ENCODE results near the gene UMAD1. TPM values are rescaled to one million over a fixed set of nuclear protein-coding genes. Genes with fewer than 3 reads are reported as not detected.

The UMAD1 gene
- total RNA-seq: 4.0 and 4.8 TPM in 2 replicates

DNA sequence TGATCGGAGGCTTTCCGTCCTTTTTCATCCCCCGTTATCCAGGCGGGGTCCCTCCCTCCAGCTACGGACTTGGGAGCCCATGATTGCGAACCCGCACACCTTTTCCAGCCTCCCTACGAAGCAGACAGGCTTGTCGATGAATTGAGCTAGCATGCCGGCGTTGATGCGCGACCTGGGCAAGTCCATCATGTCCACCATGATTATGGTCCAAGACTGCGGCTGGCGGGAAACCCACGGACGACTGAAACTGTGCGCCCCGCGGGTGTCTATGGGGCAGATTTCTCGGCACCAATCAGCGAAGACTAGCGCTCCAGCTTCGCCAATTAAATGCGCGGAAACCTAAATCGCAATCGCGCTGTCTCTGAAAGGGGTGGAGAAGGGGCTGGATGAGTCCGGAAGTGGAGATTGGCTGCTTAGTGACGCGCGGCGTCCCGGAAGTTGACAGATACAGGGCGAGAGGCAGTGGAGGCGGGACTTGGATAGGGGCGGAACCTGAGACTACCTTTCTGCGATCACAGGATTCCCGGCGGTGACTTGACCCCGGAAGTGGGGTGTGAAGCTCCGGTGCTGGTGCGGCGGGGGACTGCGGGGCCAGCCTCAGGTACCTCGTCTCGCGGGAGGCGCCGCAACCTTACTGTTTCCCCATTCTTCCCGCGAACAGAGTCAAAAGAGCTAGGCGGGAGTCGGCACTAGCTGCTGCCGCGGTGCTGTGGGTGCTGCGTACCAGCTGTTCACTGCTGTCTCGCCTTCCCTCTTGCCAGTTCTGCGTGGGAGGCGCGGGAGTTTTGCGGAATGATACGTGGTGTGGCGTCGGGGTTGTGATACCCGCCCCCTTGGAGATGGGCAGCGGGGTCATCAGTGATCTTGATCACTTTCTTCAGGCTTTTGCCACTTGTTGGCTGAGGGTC, at the start of gene UMAD1:
Gene UMAD1, plus strand, starts transcription at position 532 of the 908 bp plus-strand sequence. CDS start 32,620 bp downstream, outside the sequence.

DNA sequence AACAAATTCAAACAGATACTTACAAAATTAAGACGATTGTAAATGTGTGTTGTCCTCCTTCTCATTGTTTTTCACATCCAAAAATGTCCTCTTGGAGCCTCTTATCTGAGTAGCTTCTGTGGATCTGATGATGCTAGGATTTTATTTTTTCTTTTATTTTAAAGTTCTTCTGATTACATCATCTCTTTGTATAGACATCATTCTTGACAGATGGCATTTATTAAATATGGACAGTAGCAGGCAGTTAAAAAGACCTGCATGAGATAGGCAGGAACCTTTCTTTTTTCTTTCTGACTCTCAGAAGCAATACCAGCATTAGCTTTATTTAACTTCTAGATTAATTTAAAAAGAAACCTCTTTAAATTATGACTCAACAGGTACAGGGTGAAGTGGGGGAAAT, 77.9 kb downstream of the UMAD1 start, which contains the start of gene RPA3:
Gene RPA3, minus strand, starts transcription at position 116 of the 400 bp plus-strand sequence. CDS start 78,189 bp downstream, outside the sequence.

Other genes with a start within 250 kb of the UMAD1 start
- gene COL28A1, start 104.9 kb upstream of the UMAD1 start, total RNA-seq: not detected in 2 replicates
- 20.2 and 25.9 TPM in 2 replicates for gene MIOS, start 73.9 kb upstream of the UMAD1 start, total RNA-seq
- gene RPA3, start 77.9 kb downstream of the UMAD1 start, total RNA-seq: 16.3 and 22.6 TPM in 2 replicates

All from endothelial cell of coronary artery (primary cell).